Ovary (tissue), 3 donors: ENCODE measurements around the gene PTGES2.

ENCODE experiments used
- CTCF ChIP-seq, 3 donors: fragments of 450-650 bp in 2 of 3; fragments of 200-600 bp in 1 of 3; IDR thresholded peaks; one replicate each; pipeline versions ENCODE4 v1.5.1 to v1.8.0; 2016 to 2022; ENCODE audit warnings: antibody characterized with exemption in 3 of 3, mild to moderate bottlenecking in 1 of 3
- EP300 ChIP-seq: sonication (generic); formaldehyde crosslinking; IDR thresholded peaks from one replicate; pipeline ENCODE4 v1.6.1; 2017; ENCODE audit warnings: antibody characterized with exemption
- POLR2A ChIP-seq: fragments of 450-650 bp; IDR thresholded peaks from one replicate; pipeline ENCODE4 v1.6.1; 2017; ENCODE audit warnings: antibody characterized with exemption, mild to moderate bottlenecking, moderate library complexity
- donor health status: DM: no; HTN: no; CAD: no.

GRCh38 chr9:128141604-128142003 lies 14.1 kb upstream of the PTGES2 start:
- TF ChIP-seq POLR2A (no peak), CTCF (IDR thresholded peaks at IDR 0.05) (no peak), EP300 (no peak)
